OCI-LY1 (cell line): ENCODE measurements around the gene UBASH3B.

Experiments used
- CTCF ChIP-seq: fragments of 200-600 bp; sonication (generic), shearing (Covaris generic); IDR thresholded peaks from 2 replicates; pipeline ENCODE4 v1.5.1; 2017; ENCODE audit warnings: mild to moderate bottlenecking, antibody characterized with exemption, low read length, moderate library complexity, mixed read lengths
- EZH2 ChIP-seq: fragments of 200-600 bp; sonication (generic), shearing (Covaris generic); IDR thresholded peaks from 2 replicates; pipeline ENCODE4 v1.8.0; 2017; ENCODE audit warnings: borderline replicate concordance, mixed run types, mild to moderate bottlenecking, antibody characterized with exemption, low read length, moderate library complexity, mixed read lengths

DNA sequence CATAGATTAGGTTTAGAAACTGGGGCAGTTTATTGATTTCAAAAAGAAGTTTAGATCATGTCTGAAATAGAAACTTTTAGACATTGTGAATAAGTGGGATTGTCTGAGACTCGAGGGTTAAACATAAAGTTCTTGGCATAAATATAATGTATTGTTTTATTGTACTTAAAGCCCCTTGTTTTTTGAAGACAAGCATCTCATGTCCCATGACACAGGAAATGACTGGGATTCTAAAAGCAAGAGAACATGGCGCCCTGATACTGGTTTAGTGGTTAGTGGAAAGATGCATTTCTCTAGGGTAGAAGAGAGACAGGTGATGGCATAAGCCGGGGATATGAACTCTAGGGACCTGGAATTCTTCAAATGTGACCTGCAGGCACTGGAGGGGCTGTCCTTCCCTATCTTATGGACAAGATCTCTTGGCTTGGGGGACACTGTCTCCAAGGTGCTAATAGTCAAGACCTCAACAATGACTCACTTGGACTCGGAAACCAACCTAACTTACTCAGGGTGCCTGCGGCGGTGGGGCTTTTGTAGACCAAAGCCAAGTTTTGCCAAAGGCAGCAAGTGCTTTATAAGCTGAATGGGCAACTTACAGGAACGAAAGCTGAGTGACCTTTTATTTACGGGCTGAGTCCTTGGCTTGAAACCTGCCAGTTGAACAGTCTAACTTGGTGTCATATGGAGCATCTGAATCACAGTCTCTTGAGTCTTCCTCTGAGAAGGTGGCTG is 48.2 kb downstream of the UBASH3B start:
- TF ChIP-seq CTCF (no peak), EZH2 (no peak)
